Measurements from ENCODE around the gene PTRH2.

GRCh38 chr17:59699786-59700185, 7.4 kb downstream of the PTRH2 start:
- TF ChIP-seq CTCF (IDR thresholded peaks at IDR 0.05; ENCODE audit: low read depth, low read length, poor library complexity, severe bottlenecking): no peak
- TF ChIP-seq EZH2phosphoT487 (IDR thresholded peaks at IDR 0.05; ENCODE audit: borderline replicate concordance, low read length): no peak

Measured in DOHH2 (cell line).